ENCODE measurements around the gene KLHL2.
"Not testable (repeated sequence)": the region's sequence is repeated elsewhere in the genome, so short reads cannot be mapped to it uniquely, and the experiment has no call there.

KLHL2 gene

DNA sequence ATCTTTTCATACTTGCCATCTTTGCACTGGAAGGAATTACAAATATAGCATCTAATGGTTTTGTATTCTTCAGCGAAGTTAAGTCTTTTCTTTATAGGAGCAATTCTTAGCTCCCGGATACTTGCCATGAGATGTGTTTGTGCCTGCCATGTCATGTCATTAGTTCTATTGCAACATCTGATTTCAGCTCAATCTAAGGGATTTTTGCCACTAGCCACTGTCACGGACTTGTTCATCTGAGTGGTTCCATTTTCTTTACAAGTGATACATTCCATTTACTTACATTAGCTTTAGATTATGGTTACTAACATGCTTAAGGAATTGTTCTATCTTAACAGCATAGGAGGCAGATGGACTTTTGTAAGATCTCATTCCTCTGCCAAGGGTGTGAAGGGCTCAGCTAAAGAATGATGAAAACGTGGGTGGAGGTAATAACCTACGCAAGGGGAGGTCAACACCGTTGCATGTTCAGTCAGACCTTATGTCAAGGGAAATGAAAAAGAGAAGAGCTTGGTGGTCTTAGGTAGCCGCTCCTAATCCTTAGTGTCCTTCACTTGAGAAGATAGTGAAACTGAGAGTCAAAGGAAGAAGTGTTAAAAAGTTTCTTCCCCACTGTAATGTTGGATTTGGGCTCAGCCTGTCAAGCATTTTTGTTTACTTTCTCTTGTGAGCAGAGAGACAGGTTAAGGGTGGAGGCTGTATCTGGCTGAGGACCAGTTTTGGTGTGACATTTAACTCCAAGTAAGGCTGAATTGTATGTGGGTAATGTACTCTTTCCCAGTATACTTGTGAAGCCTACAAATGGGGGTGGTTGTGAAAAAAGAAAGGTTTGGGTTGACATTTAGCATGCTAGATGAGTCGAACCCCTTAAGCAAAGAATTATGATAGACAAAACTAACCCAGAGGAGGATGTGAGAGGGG lies 3.6 kb upstream of the KLHL2 start:
- no peak for DNase-seq (ENCODE audit: low spot score)

DNA sequence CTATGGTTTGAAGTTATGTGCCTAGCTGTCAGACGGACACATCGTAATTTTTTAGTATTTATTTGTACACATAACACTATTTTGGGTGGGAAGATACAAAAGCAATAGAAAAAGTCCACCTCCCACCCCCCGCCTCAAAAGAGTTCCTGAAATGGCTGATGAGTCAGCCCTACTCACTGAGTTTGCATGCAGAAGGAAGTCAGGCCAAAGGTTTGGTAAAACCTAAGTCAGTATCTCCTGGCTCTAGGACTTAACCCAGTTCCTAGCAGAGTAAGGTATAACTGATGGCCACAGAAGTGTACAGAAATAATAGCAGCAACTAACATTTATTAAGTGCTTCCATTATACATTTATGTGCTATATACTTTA lies 2.9 kb upstream of the KLHL2 start:
- no peak for DNase-seq (ENCODE audit: low spot score)

DNA sequence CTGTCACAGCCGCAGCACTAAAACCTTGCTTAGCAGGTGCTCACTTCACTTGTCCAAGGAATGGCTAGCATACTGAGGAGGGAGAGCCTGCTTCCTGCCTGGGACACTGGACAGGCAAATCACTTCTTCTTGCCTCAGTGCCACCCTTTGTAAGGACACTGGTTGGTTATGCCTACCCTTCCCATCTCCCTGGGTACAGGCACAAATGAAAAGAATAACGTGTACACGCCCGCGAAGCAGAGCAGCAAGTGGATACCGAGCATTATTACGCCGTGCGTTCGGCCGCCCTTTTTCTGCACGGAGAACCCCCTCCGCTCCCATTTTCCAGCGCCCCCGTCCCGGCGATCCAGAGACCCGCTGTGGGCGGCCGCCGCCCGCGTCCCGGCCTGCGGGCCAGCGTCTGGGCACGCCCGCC lies 338 bp upstream of the KLHL2 start:
- no peak for DNase-seq (ENCODE audit: low spot score)

DNA sequence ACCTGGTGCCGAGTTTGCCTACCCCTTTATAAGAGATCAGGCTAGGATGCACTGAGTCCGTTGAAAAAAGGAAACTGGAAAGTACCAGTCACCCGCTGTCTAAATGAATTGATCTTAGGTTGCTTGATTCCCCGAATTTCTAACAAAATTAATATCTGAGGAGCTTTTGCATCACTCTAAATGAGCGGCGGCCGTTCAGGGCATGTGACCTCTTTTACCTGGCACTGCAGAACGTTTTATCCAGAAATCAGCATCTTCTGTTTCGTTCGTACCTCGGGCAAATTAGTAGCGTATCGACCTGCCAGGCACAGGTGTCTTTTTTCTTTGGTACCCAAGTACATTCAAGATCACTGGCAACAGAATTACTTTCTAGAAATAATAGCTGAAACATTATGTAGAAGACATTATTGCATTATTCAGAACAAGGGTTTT lies 876 bp downstream of the KLHL2 start:
- DNase-seq (ENCODE audit: low spot score): no peak

DNA sequence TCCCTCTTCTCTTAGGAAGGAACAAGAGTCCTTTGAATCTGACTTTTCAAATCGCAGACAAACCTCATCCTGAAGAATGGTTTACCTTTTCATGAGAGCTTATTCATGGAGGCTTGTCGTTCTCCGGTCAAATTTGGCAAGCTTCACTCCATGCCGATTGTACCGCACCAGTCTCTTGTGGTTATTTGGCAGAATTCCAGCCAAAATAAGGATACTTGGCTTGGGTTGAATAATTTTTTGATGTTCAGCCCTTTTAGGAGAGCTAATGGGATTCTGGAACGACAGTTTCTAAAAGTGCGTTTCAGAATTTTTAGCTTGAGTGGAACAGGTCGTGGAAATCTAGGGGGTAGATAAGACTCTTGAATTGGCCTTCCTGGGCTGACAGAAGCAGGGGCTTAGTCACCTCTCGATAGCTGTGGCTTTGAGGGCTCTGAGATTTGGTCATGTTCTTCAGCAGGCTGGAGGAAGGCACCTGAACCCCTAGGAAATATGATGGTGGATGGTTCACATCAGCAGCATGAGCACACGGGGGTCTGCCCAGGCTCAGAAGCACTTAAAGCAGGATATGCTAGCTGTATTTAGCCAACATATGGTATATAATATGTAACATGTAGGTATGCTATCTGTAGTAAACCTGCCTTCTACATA lies 1.5 kb downstream of the KLHL2 start:
- DNase-seq (ENCODE audit: low spot score): no peak

DNA sequence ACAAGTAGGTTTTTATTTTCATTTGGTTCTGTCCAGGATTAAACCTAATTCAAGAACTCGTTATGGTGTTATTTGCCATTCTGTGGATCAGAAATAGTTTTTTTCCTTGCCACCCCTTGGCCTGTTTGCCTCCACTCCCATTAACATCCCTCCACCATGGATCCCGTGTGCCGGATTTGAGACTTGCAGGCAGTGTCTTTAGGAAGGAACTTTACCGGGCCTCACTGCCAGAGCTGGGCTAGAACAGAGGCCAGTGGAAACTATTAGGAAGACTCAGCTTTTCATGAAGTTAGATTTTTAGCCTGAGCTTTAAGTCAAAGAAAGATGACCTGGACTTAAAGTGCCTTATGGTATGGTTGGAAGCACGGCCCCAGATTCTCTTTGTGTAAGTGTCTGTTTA lies 2.4 kb downstream of the KLHL2 start:
- no peak for DNase-seq (ENCODE audit: low spot score)

DNA sequence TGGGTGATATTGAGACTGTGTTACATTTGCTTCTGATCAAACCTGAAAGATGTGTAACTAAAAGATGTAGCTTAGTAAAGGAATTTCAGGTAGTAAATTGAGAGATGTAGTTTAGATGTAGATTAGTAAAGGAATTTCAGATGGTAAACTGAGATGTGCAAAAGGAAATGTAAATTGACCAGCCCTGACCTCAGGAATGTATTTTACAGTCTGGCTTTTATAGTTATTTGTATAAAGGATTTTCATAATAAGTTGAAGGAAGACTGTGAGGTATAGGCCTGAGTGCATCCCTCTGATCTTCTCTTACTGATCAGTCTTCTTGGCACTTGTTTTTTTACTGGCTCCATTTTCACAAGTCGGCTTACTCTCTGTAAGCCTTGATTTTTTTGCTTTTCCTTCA lies 3.2 kb downstream of the KLHL2 start:
- DNase-seq (ENCODE audit: low spot score): no peak

DNA sequence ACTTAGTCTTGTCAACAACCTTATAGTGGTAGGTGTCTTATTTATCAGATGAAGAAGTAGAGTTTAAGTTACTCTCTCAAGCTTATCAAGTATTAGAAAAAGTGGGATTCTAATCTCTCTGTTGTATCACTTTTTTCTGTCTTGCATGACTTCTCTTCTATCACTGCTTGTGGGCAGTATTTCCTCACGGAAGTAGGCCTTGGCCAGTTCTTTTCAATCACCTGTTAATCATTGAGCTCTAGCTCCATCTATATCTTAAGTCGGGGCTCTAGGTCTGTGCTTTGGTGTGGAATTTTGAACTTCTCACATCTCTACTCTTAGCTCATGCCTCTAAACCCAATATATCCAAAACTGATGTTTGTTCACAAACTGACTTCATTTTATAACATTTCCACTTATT lies 5.3 kb downstream of the KLHL2 start:
- not testable (repeated sequence) for DNase-seq (ENCODE audit: low spot score)

DNA sequence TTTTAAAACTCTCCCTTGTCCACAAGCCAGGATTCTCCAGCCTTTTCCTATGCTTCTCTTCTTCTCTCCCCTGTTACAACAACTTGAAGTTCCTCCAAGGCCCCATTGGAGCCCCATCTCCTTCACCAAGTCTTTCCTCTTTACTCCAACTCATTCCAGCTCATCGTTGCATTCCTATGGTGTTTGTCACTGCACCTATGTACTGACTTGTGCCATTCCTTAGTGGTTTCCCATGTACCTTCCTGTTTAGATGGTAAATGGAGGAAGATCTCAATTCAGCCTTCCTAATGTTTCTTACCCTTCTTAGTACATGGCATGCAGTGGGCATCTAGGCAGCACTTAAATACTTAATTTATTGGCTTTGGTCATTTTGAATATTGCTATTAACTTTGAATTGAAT lies 6.0 kb downstream of the KLHL2 start:
- not testable (repeated sequence) for DNase-seq (ENCODE audit: low spot score)

DNA sequence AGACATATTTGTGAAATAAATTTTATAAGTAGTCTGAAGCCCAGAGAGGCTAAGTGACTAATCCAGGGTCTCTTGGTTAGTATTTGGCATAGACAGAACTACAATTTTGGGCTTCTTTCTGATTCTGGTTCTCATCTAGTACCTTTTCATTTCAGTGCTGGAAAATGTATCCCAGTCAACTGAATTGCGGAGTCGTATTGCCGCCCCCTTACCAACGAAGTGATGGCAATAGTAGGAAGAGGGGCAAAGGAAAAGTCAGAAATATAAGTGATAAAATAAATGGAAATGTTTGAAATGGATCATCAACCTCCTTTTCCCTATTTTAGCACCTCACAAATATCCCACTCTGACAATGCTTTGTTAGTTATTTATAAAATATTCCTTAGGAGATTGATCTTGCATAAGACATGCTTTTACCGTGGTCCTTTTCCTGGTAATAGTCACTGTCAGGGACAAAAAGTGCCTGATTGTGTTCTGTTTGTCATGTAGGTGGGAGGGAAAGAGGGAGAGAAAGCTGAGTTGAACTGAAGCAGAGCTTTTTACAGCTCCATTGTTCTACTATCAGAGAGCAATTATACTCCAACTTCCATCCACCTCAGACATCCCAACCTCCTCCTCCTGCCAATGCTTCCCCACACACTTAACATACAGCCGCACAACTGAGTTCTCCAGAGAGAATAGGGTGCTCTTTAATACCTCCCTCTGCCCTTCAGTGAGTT lies 6.8 kb downstream of the KLHL2 start:
- DNase-seq (ENCODE audit: low spot score): not testable (repeated sequence)

DNA sequence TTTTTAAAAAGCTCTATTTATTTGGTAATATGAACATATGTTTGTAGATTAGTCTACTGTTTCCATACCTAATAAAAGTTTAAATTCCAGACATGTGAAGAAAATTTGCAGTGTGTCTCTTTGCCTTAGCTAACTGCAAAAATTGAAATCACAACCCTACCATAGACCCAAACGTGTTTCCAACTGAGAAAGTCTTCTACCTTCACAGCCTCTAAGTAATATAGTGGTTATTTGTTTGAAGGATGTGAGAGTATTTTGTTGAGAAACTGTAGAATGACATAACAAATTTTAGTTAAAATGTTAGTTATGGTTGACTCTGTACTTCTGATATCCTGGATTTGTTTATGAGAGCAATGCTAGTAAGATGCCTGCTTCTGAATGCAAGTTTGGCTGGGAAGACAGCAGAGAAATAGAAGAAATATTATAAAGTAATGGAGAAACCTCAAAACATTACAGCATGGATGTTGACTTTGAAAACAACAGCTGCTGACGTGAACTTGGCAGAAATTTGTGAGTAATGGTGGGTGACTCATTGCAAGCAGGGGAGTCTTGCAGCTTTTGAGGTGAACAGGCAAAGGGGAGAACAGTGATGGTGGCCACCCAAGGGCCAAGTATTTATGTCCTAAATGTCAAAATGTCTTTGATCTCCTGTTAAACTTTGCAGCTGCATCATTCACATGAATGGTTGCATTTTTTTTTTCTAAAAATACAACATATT lies 7.8 kb downstream of the KLHL2 start:
- DNase-seq (ENCODE audit: low spot score): not testable (repeated sequence)

DNA sequence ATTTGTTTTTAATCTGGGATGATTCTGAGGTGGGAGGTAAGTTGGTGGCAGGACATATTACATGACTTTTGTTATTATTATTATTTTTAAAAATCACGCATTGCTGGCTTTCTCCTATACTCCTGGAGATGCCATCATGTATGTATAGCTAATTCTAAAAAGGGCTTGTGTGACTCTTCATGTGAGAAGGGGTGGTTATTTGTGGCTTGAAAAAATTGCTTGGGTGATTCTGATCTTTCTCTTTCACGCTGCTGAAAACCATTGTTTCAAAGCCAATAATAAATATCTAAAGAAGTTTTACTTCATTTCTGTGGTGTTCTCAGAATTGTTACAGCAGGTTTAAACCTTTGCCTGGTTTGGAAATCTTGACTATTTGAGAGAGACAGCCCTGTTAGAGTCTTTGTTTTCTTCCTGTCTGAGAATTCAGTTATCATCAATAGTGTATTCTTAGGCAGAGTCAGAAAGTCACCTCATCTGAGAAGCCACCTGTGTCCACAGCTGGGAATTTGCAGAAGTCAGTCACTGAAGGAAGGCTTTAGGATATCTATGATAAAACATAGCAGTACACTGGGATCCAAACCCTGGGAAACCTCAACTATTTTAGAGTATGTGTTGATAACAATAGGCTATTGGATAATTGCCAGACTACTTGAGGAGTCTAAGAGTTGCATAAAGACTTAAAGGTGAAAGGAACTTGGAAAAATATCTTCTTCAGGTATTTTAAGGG lies 8.6 kb downstream of the KLHL2 start:
- DNase-seq (ENCODE audit: low spot score): not testable (repeated sequence)

DNA sequence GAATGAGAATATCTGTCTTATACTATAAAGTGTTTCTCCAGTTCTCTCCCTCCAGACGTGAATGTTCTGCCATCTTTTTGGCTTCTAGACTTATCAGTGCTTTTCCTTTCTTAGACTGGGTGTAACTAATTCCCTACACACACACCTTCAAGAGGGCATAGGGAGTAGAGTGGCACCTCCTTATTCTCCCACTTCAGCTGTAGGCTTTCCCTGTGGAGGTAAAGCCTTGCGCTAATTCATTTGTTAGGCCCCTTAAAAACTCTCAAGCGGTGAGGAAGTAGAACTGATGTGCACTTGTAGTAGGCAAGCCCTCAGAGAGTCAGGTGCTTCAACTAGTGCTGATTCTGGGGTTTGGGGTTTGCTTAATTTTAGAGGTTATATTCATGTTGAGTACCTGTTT lies 10.0 kb downstream of the KLHL2 start:
- no peak for DNase-seq (ENCODE audit: low spot score)

DNA sequence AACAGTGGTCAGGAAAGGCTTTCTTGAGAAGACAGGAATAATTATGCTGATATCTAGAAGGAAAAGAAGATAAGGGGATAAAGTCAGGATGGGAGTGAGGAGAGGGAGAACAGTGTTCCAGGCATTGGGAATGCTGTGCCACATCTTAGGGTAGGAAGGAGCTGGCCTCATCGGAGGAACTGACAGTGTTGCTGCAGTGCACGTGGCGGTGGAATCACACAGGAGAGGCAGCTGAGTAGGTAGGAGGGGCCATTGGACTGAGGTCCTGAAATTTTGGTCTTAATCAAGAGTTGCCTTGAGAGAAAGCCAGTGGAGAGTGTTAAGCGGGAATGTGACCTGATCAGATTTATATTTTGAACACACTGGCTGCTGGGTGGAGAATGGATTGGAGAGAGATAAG lies 13.9 kb downstream of the KLHL2 start:
- not testable (repeated sequence) for DNase-seq (ENCODE audit: low spot score)

DNA sequence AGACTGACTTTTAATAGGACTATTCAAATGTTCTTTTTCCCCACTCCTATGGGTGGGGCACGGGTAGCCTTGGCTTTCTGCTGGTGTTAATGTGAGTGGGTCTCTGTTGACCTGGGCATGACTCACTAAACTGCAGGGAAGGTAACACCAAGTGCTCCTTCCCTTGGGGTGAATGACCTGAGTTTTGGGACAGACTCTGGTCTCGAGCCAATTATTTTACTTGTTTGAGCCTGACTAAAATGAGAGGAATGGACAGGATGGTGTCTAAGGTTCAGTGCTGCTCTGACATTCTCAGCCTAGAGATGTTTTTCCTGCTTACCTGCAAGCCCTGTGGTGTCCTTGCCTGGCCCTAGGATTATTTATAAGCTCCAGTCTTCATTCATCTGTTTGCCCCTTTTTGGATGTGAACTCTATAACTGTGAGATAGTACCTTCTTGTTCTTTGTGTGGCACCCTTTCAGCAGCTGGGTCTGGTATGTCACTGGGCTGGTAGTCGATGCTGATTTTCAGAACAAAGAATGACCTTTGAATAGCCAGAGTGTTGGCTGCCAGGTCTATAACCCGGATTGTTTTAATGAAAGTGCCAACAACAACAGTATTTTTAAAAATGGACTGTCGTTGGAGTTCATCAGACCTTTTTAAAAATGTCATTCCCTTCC lies 14.8 kb downstream of the KLHL2 start:
- DNase-seq (ENCODE audit: low spot score): not testable (repeated sequence)

DNA sequence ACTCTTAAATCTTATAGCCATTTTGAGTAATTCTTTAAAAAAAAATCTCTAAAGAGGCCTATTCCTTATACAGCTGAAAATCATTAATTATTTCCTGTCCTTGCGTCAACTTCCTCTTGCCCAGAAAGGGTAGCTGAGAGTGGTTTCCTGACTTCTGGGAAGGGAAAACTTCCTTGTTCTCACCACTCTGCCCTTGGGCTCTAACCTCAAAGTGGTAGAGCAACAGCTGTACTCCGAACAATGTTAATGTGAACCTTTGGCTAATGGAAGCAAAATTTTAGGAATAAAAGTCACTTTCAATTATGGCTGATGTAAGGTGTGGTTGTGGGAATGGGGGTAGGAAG lies 15.3 kb downstream of the KLHL2 start:
- no peak for DNase-seq (ENCODE audit: low spot score)

DNA sequence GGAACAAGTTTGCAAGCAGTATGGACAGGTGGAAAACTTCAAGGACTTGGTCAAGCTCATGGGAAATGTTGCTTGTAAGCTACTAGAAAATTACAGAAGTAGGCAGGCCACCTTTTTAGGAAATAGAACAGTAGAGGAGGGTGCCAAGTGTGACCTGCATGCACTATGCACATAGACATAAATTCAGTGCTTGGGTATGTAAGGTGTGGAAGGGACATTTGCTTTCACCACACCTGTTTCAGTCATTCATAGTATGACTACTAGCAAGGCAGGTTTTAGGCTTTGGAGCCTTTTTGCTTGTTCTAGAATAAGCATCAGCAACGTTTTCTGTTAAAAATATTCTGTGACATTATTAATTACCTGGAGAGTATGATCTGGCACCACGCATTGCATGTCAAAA lies 20.0 kb downstream of the KLHL2 start:
- DNase-seq (ENCODE audit: low spot score): not testable (repeated sequence)

DNA sequence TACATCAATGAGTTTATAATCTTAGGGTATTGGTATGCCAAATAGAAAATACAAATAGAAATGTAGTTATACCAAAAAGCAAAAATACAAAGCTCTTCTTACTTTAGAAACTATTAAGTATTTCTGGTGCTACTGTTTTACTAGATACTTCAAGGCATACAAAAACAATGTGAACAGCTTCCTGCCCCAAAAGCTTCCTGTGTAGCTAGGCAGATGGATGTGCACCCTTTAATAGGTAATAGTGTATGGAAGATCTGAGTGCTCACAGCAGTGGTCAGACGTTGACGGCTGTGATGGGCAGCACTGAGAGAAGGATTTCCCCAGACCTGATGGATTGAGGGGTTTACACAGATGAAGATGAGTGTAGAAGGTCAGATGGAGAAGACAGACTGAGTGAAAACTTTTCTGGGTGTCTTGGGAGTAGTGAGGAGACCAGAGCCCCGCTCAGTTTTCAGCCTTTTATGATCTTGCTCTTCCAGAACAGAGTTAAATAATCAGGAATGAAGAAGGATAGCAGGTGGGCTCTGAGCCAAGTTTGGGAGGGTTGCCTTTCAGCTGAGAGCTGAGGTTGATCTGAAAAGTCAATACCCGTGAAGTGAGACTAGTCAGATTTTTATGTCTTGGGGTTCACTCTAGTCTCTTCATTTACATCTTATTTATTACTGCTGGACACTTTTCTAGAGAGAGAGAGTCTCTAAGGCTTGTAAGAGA lies 22.3 kb downstream of the KLHL2 start:
- not testable (repeated sequence) for DNase-seq (ENCODE audit: low spot score)

DNA sequence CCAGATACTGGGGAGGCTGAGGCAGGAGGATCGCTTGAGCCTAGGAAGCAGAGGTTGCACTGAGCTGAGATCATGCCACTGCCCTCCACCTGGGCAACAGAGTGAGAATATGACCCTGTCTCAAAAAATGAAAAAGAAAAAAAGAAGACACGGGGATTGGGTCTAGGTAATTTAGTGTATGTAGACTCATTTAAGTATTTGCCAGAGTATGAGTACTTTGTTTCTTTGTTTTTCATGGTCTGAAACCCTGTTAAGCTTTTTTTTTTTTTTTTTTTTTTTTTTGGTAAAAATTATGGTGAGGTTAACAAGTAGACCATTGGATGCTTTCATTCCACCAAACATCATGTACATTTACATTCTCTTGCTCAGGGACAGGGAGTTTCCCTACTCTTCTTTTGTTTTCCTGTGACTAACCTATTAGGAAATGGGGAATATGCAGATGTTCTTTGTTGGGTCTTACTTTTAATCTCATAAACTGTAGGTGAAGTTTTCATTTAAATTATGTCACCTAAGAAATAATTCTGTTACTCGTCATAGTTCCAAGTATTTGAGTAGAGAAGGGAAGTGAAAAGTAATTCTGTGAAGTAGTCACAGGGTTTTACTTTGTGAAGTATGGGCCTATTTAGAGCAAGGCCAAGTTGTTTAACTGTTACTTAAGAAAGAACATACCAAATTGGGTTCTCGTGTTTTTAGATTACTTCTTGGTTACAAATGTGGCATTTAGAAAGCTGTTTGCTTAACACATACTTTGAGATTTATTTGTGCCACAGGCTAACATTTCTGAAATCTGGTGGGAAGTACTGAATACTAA lies 25.5 kb downstream of the KLHL2 start:
- DNase-seq (ENCODE audit: low spot score): not testable (repeated sequence)
